ENCODE measurements around the gene NKX1-1. TPM values are rescaled to one million over a fixed set of nuclear protein-coding genes. Genes with fewer than 3 reads are reported as not detected.

Gene NKX1-1
- total RNA-seq, 6 donors from 2014 or later = not detected

DNA sequence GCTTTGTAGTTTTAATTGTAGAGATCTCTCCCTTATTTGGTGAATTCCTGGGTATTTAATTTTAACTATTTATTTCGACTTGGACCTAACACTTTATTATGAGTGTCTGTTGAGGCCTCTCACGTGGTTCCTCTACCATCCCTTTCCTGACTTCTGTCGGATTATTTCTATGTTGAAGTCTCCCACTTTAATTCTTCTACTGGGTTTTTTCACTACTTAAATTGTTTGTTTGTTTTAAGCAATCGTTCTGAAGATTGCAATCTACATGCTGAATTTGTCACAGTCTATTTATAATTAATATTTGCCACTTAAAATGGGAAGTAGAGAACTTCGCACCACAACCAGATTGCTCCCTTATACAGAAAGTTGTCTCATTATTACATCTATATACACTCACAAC, 20.8 kb upstream of the NKX1-1 start:
- TF ChIP-seq CTCF (IDR thresholded peaks at IDR 0.05) = no peak
- TF ChIP-seq EP300 (IDR thresholded peaks at IDR 0.05) = no peak
- Histone ChIP-seq H3K9me3 (no peaks in the 10 kb centered on the region), H3K27ac (no peak overlapping the region), H3K4me1 (no peaks in the 10 kb centered on the region), H3K27me3 (no peaks in the 10 kb centered on the region), H3K36me3 (no peaks in the 10 kb centered on the region), H3K4me3 (no peak overlapping the region)
- 54 to 64% methylated on average over 5 of the region's 5 CpGs for WGBS, 2 donors
- ATAC-seq (ENCODE audit: low FRiP score in 2 of 2) (no peak), DNase-seq (no peak)

GRCh38 chr4:1421657-1422056, 15.4 kb upstream of the NKX1-1 start:
- DNase-seq = no peak
- Histone ChIP-seq H3K36me3 (no peaks in the 10 kb centered on the region), H3K27ac (no peak overlapping the region), H3K27me3 (peaks cover 0 to 4% (median 0%) of the 10 kb centered on the region in 4 donors), H3K9me3 (no peaks in the 10 kb centered on the region), H3K4me3 (no peak overlapping the region), H3K4me1 (no peaks in the 10 kb centered on the region)
- 34 to 44% methylated on average over 2 of the region's 2 CpGs for WGBS, 2 donors
- TF ChIP-seq POLR2A (IDR thresholded peaks at IDR 0.05) (no peak), EP300 (IDR thresholded peaks at IDR 0.05) (no peak), CTCF (IDR thresholded peaks at IDR 0.05) (no peak), POLR2AphosphoS5 (IDR thresholded peaks at IDR 0.05) (no peak)
- ATAC-seq (ENCODE audit: low FRiP score in 2 of 2) = no peak

DNA sequence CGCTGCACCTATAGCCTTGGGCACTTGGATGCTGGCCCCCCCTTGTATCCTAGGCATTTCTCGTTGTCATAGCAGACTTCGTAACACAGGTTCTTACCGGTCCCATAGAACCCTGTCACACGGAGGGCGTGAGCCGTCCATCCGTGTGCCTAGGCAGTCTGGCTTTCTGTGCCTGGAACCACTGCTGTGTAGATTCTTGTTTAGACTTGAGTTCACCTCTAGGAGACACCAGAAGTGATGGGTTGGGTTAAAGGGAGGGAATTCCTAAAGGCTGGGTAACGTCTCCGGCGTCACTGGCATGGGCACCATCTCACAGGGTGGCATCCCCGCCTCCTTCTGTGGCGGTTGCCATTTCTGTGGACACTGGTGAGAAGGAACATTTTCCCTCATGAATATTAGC, 13.5 kb upstream of the NKX1-1 start:
- ATAC-seq (ENCODE audit: low FRiP score in 2 of 2) = no peak
- TF ChIP-seq CTCF (IDR thresholded peaks at IDR 0.05) (no peak), POLR2A (IDR thresholded peaks at IDR 0.05) (no peak), EP300 (IDR thresholded peaks at IDR 0.05) (no peak), POLR2AphosphoS5 (IDR thresholded peaks at IDR 0.05) (no peak)
- peak in 1 of 2 donors; percentile 2 for DNase-seq
- H3K27me3 ChIP-seq = peaks cover 0 to 23% (median 8%) of the 10 kb centered on the region in 4 donors
- no peaks in the 10 kb centered on the region for H3K9me3 ChIP-seq
- 80 to 88% methylated on average over 13 of the region's 13 CpGs for WGBS, 2 donors
- H3K4me3 ChIP-seq = no peak overlapping the region
- no peak overlapping the region for H3K27ac ChIP-seq
- H3K4me1 ChIP-seq = peaks cover 0 to 3% (median 0%) of the 10 kb centered on the region in 4 donors
- H3K36me3 ChIP-seq = no peaks in the 10 kb centered on the region

GRCh38 chr4:1418494-1419285, 12.4 kb upstream of the NKX1-1 start:
- DNase-seq = peak in 1 of 2 donors; percentile 9

More at GRCh38 chr4:1418494-1419285, 12.4 kb upstream of the NKX1-1 start:
- ATAC-seq (ENCODE audit: low FRiP score in 2 of 2) = no peak
- no peak for TF ChIP-seq POLR2A (IDR thresholded peaks at IDR 0.05)
- no peak for TF ChIP-seq CTCF (IDR thresholded peaks at IDR 0.05)
- no peak for TF ChIP-seq EP300 (IDR thresholded peaks at IDR 0.05)
- TF ChIP-seq POLR2AphosphoS5 (IDR thresholded peaks at IDR 0.05) = no peak
- H3K36me3 ChIP-seq = no peaks in the 10 kb centered on the region
- no peaks in the 10 kb centered on the region for H3K9me3 ChIP-seq
- H3K27me3 ChIP-seq = peaks cover 0 to 27% (median 11%) of the 10 kb centered on the region in 4 donors
- H3K4me3 ChIP-seq = no peak overlapping the region
- peaks cover 0 to 6% (median 0%) of the 10 kb centered on the region in 4 donors for H3K4me1 ChIP-seq
- 69 to 70% methylated on average over 12 to 17 of the region's 17 CpGs for WGBS, 2 donors
- no peak overlapping the region for H3K27ac ChIP-seq
